K562 (cell line): ENCODE measurements around the gene CHRM4.

ENCODE experiments used
- CBFA2T2 ChIP-seq: fragments of 450-650 bp; conservative IDR thresholded peaks from 2 replicates; pipeline ENCODE4 v1.6.1; 2017; ENCODE audit warnings: mild to moderate bottlenecking
- EZH2 ChIP-seq: IDR thresholded peaks from 2 replicates; pipeline ENCODE4 v1.6.1; 2012; ENCODE audit warnings: low read depth, mild to moderate bottlenecking, inconsistent platforms, low read length, borderline replicate concordance
- FIP1L1 ChIP-seq: fragments of 200-400 bp; formaldehyde crosslinking; IDR thresholded peaks from 2 replicates; pipeline ENCODE4 v1.6.1; 2018; ENCODE audit warnings: mild to moderate bottlenecking, low read depth, low read length; ENCODE audit not compliant: poor library complexity, severe bottlenecking
- HDAC2 ChIP-seq: fragments of 450-650 bp; IDR thresholded peaks from 2 replicates; pipeline ENCODE4 v1.6.1; 2016; ENCODE audit warnings: mild to moderate bottlenecking
- HNRNPL ChIP-seq: fragments of 200-400 bp; formaldehyde crosslinking; IDR thresholded peaks from 2 replicates; pipeline ENCODE4 v1.6.1; 2017; ENCODE audit warnings: low read depth, mild to moderate bottlenecking, low read length
- RBFOX2 ChIP-seq: fragments of 200-400 bp; formaldehyde crosslinking; IDR thresholded peaks from 2 replicates; pipeline ENCODE4 v1.6.1; 2017; ENCODE audit warnings: low read depth, mild to moderate bottlenecking, low read length, moderate library complexity
- SIN3B ChIP-seq: fragments of 450-650 bp; IDR thresholded peaks from 2 replicates; pipeline ENCODE4 v1.6.1; 2017; ENCODE audit warnings: low read depth, mild to moderate bottlenecking, moderate library complexity
- TF ChIP-seq, protein P1 (sequence below), 3 experiments: IDR thresholded peaks in 2 of 3; conservative IDR thresholded peaks in 1 of 3; 2 replicates each; pipeline ENCODE4 v1.5.1; 2011 to 2012; ENCODE audit warnings: low read length in 3 of 3, mild to moderate bottlenecking in 3 of 3, control low read depth in 2 of 3, improper control_type of control experiment in 1 of 3, inconsistent platforms in 1 of 3, low read depth in 1 of 3, mixed read lengths in 1 of 3, moderate library complexity in 1 of 3; ENCODE audit not compliant: insufficient read depth in 2 of 3
- TF ChIP-seq, protein P2 (sequence below): IDR thresholded peaks from 3 replicates; pipeline ENCODE4 v1.6.1; 2011; ENCODE audit warnings: borderline replicate concordance, mild to moderate bottlenecking; ENCODE audit not compliant: insufficient read length, insufficient read depth
- TF ChIP-seq, protein P3 (sequence below): fragments of 250-450 bp; sonication (Bioruptor Pico); IDR thresholded peaks from 2 replicates; pipeline ENCODE4 v1.5.0; 2021; ENCODE audit warnings: mild to moderate bottlenecking, borderline replicate concordance
- TF ChIP-seq, protein P4 (sequence below): fragments of 450-650 bp; IDR thresholded peaks from 2 replicates; pipeline ENCODE4 v1.6.1; 2016

DNA sequence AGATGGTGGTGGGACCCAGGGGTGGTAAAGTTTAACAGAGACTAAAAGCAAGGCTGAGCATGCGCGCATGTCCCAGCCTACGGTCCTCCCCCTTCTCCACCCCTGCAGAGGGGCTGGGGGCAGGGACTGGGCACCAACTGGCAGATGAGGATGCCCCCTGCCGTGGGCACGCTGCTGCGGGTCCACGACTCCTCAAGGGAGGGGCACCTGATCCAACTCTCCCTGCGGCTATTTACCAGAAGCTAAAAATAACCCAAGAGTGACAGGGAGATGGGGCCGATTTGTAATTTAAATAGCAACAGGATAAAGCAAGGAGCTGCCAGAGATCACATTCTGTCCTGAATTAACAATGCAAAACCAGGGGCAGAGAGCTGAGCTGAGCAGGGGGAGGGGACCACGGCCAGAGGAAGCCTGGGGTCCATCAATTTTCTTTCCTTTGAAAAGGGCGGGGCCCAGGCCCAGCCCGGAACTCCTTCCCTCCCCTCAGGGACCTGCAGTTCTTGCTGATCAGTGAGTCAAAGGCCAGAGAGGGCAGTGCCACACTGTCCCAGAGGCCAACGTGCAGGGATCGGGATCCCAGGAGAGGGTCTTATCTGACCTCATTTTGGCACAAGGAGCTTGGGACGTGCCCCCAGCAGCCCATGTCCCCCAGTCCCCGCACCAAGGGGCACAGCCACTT lies 52.4 kb downstream of the CHRM4 start:
- TF ChIP-seq, protein P1, sequence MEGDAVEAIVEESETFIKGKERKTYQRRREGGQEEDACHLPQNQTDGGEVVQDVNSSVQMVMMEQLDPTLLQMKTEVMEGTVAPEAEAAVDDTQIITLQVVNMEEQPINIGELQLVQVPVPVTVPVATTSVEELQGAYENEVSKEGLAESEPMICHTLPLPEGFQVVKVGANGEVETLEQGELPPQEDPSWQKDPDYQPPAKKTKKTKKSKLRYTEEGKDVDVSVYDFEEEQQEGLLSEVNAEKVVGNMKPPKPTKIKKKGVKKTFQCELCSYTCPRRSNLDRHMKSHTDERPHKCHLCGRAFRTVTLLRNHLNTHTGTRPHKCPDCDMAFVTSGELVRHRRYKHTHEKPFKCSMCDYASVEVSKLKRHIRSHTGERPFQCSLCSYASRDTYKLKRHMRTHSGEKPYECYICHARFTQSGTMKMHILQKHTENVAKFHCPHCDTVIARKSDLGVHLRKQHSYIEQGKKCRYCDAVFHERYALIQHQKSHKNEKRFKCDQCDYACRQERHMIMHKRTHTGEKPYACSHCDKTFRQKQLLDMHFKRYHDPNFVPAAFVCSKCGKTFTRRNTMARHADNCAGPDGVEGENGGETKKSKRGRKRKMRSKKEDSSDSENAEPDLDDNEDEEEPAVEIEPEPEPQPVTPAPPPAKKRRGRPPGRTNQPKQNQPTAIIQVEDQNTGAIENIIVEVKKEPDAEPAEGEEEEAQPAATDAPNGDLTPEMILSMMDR (IDR thresholded peaks at IDR 0.05 in 2 of 3, conservative IDR thresholded peaks at IDR 0.05 in 1 of 3; ENCODE audit: insufficient read depth in 2 of 3, low read depth in 1 of 3, low read length in 3 of 3), result no peak
- no peak for TF ChIP-seq CBFA2T2
- TF ChIP-seq, protein P2, sequence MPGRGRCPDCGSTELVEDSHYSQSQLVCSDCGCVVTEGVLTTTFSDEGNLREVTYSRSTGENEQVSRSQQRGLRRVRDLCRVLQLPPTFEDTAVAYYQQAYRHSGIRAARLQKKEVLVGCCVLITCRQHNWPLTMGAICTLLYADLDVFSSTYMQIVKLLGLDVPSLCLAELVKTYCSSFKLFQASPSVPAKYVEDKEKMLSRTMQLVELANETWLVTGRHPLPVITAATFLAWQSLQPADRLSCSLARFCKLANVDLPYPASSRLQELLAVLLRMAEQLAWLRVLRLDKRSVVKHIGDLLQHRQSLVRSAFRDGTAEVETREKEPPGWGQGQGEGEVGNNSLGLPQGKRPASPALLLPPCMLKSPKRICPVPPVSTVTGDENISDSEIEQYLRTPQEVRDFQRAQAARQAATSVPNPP, result no peak
- TF ChIP-seq FIP1L1, result no peak
- TF ChIP-seq, protein P3, sequence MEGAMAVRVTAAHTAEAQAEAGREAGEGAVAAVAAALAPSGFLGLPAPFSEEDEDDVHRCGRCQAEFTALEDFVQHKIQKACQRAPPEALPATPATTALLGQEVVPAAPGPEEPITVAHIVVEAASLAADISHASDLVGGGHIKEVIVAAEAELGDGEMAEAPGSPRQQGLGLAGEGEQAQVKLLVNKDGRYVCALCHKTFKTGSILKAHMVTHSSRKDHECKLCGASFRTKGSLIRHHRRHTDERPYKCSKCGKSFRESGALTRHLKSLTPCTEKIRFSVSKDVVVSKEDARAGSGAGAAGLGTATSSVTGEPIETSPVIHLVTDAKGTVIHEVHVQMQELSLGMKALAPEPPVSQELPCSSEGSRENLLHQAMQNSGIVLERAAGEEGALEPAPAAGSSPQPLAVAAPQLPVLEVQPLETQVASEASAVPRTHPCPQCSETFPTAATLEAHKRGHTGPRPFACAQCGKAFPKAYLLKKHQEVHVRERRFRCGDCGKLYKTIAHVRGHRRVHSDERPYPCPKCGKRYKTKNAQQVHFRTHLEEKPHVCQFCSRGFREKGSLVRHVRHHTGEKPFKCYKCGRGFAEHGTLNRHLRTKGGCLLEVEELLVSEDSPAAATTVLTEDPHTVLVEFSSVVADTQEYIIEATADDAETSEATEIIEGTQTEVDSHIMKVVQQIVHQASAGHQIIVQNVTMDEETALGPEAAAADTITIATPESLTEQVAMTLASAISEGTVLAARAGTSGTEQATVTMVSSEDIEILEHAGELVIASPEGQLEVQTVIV (CRISPR knock-in tag), result no peak
- no peak for TF ChIP-seq EZH2
- no peak for TF ChIP-seq HNRNPL
- no peak for TF ChIP-seq SIN3B
- TF ChIP-seq HDAC2, result no peak
- TF ChIP-seq, protein P4, sequence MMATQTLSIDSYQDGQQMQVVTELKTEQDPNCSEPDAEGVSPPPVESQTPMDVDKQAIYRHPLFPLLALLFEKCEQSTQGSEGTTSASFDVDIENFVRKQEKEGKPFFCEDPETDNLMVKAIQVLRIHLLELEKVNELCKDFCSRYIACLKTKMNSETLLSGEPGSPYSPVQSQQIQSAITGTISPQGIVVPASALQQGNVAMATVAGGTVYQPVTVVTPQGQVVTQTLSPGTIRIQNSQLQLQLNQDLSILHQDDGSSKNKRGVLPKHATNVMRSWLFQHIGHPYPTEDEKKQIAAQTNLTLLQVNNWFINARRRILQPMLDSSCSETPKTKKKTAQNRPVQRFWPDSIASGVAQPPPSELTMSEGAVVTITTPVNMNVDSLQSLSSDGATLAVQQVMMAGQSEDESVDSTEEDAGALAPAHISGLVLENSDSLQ, result peak; percentile 59
- no peak for TF ChIP-seq RBFOX2
